Measurements from ENCODE around the gene ZSWIM5.
"Not testable (repeated sequence)": the region's sequence is repeated elsewhere in the genome, so short reads cannot be mapped to it uniquely, and the experiment has no call there.

Gene ZSWIM5
- total RNA-seq: 3.2 to 7.3 reads per million in 2 experiments

DNA sequence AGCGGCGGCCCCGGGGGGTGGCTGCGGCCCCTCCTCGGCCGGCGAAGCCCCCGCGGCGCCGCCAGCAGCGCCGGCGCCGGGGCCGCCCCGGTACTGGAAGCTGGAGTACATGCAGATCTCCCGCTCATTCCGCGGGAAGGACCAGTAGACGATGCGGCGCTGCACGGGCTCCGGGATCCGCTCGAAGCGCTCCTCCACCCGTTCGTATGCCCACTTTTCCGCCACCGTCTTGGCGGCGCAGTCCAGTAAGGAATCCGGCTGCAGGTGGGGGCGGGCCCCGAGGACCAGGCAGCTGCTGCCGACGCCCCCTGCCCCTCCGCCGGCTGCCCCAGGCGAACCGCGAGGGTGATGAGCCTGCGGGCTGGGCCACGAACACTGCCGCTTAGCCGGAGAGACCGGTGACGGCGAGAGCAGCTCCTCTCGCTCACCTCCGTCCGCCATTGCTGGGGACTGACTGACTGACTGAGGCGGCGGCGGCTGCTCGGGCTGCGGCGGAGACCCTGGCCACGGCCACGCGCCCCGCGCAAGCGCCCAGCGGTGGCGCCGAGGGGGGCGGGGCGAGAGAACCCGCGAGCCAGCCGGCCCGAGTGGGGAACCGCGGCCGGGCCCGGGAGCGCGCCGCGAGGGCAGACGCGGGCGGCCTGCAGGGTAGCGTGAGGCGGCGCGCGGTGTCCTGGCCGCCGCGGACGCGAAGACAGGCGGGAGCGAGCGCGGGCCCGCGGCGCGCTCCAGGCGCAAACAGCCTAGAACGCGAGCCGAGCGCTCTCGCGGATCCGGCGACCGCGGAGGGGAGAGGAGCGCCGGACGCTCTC is at the start of gene ZSWIM5:
ZSWIM5 (minus strand) TSS at position 696 of the 812 bp plus-strand sequence; CDS start at position 441, 255 bp downstream.
- peak; percentile 45 for DNase-seq (ENCODE audit: low read depth)

DNA sequence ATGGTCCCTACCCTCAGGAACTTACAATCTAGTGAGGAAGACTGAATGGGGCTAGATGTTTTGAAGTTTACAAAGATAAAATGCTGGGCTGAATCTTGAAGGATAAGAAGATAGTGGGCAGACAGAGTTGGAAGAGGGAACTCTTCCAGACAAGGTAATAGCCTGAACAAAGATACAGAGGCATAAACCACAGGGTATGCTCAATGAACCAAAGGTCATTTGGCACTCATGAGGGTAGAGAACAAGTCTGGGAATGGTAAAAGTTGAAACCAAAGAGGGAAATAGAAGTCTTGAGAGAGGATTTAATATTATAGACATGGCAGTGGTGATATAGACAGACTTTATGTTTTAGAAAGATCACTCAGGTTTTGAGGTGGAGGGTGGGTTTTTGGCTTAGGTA is 48.1 kb upstream of the ZSWIM5 start:
- DNase-seq (ENCODE audit: low read depth): no peak

GRCh38 chr1:45250544-45250943 is 44.1 kb upstream of the ZSWIM5 start:
- DNase-seq (ENCODE audit: low read depth): no peak

- not testable (repeated sequence) for DNase-seq (ENCODE audit: low read depth)
These were observed 41.6 kb upstream of the ZSWIM5 start for GRCh38 chr1:45248004-45248403.

DNA sequence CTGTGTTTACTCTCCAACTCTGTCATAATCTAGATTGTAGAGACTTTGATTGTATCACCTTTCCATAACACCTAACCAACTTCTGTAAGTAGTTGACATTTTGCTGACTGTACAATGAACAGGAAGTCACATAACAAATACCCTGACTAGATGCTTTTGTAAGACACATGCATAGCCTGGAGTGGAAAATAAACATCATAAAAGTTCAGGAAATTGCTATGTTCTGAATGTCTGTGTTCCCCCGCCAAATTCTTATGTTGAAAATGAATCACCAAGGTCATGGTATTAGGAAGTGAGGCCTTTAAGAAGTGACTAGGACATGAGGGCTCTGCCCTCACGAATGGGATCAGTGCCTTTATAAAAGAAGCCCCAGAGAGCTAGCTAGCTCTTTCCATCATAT is 40.4 kb upstream of the ZSWIM5 start:
- no peak for DNase-seq (ENCODE audit: low read depth)

DNA sequence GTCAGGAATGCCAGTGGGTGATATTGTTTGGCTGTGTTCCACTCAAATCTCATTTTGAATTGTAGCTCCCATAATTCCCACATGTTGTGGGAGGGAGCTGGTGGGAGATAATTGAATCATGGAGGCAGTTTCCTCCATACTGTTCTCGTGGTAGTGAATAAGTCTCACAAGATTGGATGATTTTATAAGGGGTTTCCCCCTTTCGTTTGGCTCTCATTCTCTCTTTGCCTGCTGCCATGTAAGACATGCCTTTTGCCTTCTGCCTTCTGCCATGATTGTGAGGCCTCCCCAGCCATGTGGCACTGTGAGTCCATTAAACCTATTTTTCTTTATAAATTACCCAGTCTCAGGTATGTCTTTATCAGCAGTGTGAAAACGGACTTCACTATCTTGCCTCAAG is 40.0 kb upstream of the ZSWIM5 start:
- not testable (repeated sequence) for DNase-seq (ENCODE audit: low read depth)

DNA sequence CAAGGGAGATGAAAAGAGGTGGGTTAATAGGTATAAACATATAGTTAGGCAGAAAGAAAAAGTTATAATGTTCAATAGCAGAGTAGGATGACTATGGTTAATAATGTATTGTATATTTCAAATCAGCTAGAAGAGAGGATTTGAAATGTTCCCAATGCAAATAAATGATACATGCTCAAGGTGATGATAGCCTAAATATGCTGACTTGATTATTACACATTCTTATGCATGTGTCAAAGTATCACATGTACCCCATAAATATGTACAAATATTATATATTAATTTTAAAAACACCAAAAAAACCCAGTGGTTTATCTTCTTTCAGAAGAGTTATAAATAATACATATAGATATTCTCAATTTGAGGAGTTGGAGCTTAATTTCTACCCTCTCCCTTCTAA is 38.3 kb upstream of the ZSWIM5 start:
- no peak for DNase-seq (ENCODE audit: low read depth)

DNA sequence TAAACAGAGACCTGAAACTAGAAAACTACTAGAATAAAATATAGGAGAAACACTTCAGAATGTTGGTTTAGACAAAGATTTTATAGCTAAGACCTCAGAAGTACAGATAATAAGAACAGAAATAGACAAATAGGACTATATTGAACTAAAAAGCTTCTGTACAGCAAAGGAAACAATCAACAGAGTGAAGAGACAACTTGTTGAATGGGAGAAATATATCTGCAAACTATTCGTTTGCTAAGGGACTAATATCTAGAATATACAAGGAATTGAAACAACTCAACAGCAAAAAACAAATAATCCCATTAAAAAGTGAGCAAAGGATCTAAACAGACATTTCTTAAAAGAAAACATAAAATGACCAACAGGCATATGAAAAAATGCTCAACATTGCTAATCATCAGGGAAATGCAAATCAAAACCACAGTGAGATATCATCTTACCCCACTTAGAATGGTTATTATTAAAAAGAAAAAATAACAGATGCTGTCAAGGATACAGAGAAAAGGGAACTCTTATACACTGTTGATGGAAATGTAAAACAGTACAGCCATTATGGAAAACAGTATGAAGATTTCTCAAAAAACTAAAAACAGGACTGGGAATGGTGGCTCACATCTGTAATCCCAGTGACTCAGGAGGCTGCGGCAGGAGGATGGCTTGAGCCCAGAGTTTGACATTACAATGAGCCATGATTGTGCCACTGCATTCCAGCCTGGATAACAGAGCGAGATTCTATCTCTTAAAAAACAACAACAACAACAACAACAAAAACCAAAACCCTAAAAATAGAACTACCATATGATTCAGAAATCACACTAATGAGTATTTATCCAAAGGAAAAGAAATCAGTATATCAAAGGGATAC is 37.3 kb upstream of the ZSWIM5 start:
- no peak for DNase-seq (ENCODE audit: low read depth)

- no peak for DNase-seq (ENCODE audit: low read depth)
These were observed 32.4 kb upstream of the ZSWIM5 start for GRCh38 chr1:45238846-45239245.

- no peak for DNase-seq (ENCODE audit: low read depth)
These were observed 29.7 kb upstream of the ZSWIM5 start for GRCh38 chr1:45236136-45236535.

DNA sequence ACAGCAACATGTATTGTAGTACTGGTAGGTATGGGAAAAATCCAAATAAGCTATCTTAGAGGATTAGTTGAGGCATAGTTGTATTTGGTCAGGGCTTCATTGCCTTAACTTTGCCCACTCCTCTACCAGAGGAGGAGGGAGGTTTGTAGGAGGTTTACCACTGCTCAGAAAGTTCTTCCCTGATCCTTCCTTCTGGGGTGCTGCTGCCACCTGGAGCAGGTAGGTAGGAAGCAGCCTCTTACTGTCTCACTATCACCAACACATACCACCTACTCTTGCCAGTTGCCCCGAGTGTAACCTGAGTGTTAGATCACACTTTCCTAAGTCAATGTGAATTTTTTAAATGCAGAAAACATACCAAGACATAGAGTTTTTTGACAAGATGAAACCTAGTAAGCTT is 24.1 kb upstream of the ZSWIM5 start:
- no peak for DNase-seq (ENCODE audit: low read depth)

DNA sequence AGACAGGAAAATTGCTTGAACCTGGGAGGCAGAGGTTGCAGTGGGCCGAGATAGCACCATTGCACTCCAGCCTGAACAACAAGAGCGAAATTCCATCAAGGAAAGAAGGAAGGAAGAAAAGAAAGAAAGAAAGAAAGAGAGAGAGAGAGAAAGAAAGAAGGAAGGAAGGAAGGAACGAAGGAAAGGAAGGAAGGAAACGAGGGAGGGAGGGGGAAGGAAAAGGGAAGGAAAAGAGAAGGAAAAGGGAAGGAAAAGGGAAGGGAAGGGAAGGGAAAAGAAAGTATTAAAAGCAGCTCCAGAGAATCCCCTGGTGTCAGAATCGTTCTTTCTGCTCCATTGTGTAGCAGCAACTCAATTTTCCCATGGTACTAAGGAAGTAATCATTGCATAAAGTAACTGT is 19.2 kb upstream of the ZSWIM5 start:
- no peak for DNase-seq (ENCODE audit: low read depth)

- not testable (repeated sequence) for DNase-seq (ENCODE audit: low read depth)
These were observed 17.3 kb upstream of the ZSWIM5 start for GRCh38 chr1:45223710-45224109.

DNA sequence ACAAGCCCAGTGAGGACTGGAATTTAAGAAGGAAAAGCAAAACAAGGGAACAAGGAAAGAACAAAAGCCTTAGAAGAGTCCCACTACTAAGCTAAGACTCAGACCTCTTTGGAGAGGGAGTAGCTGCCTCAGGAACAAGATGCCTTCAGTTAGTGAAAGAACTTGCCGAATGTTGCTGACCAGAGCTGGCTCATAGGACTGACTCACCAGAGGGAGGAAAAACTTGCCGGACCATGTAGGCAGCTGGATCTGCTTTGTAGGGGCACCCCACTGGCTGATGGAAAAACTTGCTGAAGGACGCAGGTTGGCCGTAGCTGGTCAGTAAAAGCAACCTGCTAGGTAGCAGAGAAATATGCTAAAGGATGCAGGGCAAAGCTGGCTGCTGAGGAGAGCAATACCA is 15.3 kb upstream of the ZSWIM5 start:
- DNase-seq (ENCODE audit: low read depth): no peak

- DNase-seq (ENCODE audit: low read depth): no peak
These were observed 10.5 kb upstream of the ZSWIM5 start for GRCh38 chr1:45216861-45217260.

DNA sequence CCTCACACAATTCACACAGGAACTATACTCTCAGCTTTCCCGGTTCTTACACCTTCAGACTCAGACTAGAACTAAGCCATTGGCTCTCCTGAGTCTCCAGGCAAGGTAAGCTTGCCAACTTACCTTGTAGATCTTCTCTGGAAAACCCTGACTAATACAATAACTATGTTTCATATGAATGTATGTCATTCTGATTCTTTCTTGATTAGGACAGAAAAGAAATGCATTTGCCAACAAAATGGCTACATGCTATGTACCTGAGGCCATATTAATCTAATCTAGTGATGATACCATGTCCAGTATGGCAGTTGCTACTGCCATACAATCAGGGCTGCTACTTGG is 9.8 kb upstream of the ZSWIM5 start:
- DNase-seq (ENCODE audit: low read depth): no peak

DNA sequence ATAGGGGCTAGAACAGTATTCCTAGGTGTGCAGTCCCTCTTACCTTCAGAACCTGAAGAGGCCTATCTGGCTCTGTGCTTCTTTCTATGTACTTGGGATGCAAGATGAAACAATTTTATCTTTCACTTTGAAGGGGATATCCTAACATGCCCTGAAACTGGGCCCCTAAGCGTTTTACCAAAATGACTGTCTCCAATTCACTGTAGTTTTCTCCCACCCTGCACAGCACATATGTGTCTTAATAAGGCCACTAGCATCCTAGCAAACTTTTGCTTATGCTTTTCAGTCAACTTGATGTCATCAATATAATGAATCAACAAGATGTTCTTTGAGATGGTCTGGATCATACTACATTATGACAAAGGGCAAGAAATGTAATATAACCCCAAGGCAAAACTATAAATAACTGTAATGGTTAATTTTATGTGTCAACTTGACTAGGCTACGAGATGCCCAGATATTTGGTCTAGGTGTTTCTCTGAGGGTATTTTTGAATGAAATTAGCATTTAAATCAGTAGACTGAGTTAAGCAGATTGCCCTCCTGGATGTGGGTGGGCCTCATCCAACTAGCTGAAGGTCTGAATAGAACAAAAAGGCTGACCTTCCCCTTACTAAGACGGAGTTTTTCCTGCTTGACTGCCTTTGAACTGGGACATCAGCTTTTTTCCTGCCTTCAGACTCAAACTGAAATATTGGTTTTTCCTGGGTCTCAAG is 9.2 kb upstream of the ZSWIM5 start:
- no peak for DNase-seq (ENCODE audit: low read depth)

DNA sequence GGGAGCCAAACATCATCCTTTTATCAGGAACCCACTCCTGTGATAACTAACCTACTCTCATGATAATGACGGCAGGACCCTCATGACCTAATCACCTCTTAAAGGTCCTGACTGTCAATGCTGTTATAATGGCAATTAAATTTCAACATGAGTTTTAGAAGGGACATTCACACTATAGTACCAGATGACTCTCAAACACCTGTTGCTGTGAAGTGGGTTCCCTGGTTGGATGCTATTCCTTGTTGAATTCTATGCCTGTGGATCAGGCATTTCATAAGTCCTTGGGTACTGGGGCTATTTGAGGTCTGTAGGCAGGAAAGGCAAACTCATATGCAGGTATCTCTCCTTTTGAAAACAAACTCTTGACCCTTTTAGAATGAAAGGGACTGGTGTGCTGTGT is 7.5 kb upstream of the ZSWIM5 start:
- DNase-seq (ENCODE audit: low read depth): no peak

DNA sequence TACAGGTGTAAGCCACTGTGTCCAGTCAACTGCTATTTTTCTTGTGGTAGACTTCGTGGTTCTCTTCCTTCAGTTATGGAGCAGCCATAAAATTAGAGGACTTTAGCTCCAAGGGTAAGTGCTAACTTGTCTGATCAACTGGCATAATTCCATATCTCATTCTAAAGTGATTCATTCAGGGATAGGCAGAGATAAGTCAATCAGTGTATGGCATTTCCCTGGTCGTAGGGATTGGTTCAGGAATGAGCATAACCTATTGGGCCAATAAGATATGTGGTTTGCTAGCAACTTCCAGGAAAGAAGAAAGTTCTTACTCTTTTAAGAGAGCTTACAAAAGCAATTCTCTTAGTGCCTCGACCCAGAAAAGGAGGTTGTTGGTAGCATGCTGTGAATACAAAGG is 4.7 kb upstream of the ZSWIM5 start:
- no peak for DNase-seq (ENCODE audit: low read depth)

GRCh38 chr1:45206808-45207623 is 611 bp upstream of the ZSWIM5 start:
- DNase-seq (ENCODE audit: low read depth): no peak

Measured in T follicular helper cell (primary cell).